Gastroesophageal sphincter (tissue), 4 donors: ENCODE results near the gene CDK14. TPM values are rescaled to one million over a fixed set of nuclear protein-coding genes. Genes with fewer than 3 reads are reported as not detected.
"Not testable (repeated sequence)": the region's sequence is repeated elsewhere in the genome, so short reads cannot be mapped to it uniquely, and the experiment has no call there.

Experiments used
- ATAC-seq: fragments of 150-250 bp; one replicate; pipeline ENCODE4 v1.9.1; 2016; ENCODE audit warnings: mild to moderate bottlenecking, moderate library complexity
- H3K27ac ChIP-seq, 4 donors: fragments of 200-600 bp; sonication (generic) in 3 of 4; 1 replicate in 3 of 4; 2 replicates in 1 of 4; pipeline ENCODE4 v1.5.1; 2016 to 2019
- H3K27me3 ChIP-seq: fragments of 200-600 bp; sonication (generic); one replicate; pipeline ENCODE4 v1.5.1; 2019
- H3K36me3 ChIP-seq, 2 donors: fragments of 200-600 bp; sonication (generic); one replicate each; pipeline ENCODE4 v1.5.1; 2019; ENCODE audit warnings: control low read depth in 1 of 2
- H3K4me1 ChIP-seq, 3 donors: fragments of 200-600 bp; sonication (generic); 1 replicate in 2 of 3; 2 replicates in 1 of 3; pipeline ENCODE4 v1.5.1; 2016 to 2019; ENCODE audit warnings: control low read depth in 2 of 3
- H3K4me3 ChIP-seq, 2 donors: fragments of 200-600 bp; sonication (generic); one replicate each; pipeline ENCODE4 v1.5.1; 2019; ENCODE audit warnings: mild to moderate bottlenecking in 1 of 2, moderate library complexity in 1 of 2
- H3K9me3 ChIP-seq, 3 donors: fragments of 200-600 bp; sonication (generic); one replicate each; pipeline ENCODE4 v1.5.1; 2017 to 2019; ENCODE audit warnings: control low read depth in 2 of 3
- CTCF ChIP-seq, 4 experiments: fragments of 200-600 bp in 2 of 4; fragments of 450-650 bp in 2 of 4; sonication (generic) in 1 of 4; IDR thresholded peaks; one replicate each; pipeline ENCODE4 v1.5.1; 2017 to 2019; ENCODE audit warnings: antibody characterized with exemption in 4 of 4, mild to moderate bottlenecking in 2 of 4, moderate library complexity in 2 of 4
- EP300 ChIP-seq: sonication (generic); formaldehyde crosslinking; IDR thresholded peaks from one replicate; pipeline ENCODE4 v1.6.1; 2017; ENCODE audit warnings: antibody characterized with exemption, mild to moderate bottlenecking
- POLR2A ChIP-seq, 2 donors: fragments of 450-650 bp; IDR thresholded peaks; one replicate each; pipeline ENCODE4 v1.6.1; 2017; ENCODE audit warnings: antibody characterized with exemption in 2 of 2, mild to moderate bottlenecking in 2 of 2, moderate library complexity in 1 of 2
- POLR2AphosphoS5 ChIP-seq: sonication (generic); formaldehyde crosslinking; IDR thresholded peaks from one replicate; pipeline ENCODE4 v1.6.1; 2017; ENCODE audit warnings: antibody characterized with exemption
- WGBS, 2 donors: methylation state at CpG; one replicate each; pipeline ENCODE4 v1.1.5; 2018; ENCODE audit warnings: low coverage in 1 of 2; 5-methylcytosine and 5-hydroxymethylcytosine counted together
- total RNA-seq, 4 donors: library from RNA; depleted of rRNA; stranded (reverse); fragments of >200 nt; gene quantifications; one replicate each; pipeline ENCODE4 v1.1.0, GENCODE V29; 2016

The CDK14 gene
- total RNA-seq, 4 donors from 2014 or later, result 14.8 to 28.7 (median 18.4) TPM

GRCh38 chr7:90917539-90917938 is 321.4 kb downstream of the CDK14 start:
- H3K4me1 ChIP-seq, result no peaks in the 10 kb centered on the region
- 92 to 97% methylated on average over 4 of the region's 4 CpGs for WGBS, 2 donors

GRCh38 chr7:90918303-90918702 is 322.2 kb downstream of the CDK14 start:
- H3K27me3 ChIP-seq, result no peaks in the 10 kb centered on the region
- no peaks in the 10 kb centered on the region for H3K9me3 ChIP-seq
- WGBS, 2 donors, result 43 to 58% methylated on average over 3 of the region's 3 CpGs
- H3K4me3 ChIP-seq, result no peak overlapping the region
- H3K36me3 ChIP-seq, result no peaks in the 10 kb centered on the region
- ATAC-seq, result no peak
- TF ChIP-seq EP300 (no peak), POLR2A (IDR thresholded peaks at IDR 0.05) (no peak), CTCF (IDR thresholded peaks at IDR 0.05) (no peak), POLR2AphosphoS5 (no peak)
- no peak overlapping the region for H3K27ac ChIP-seq
- no peaks in the 10 kb centered on the region for H3K4me1 ChIP-seq

More at GRCh38 chr7:90917539-90917938, 321.4 kb downstream of the CDK14 start:
- Histone ChIP-seq H3K4me3 (no peak overlapping the region), H3K27ac (no peak overlapping the region), H3K9me3 (no peaks in the 10 kb centered on the region), H3K36me3 (no peaks in the 10 kb centered on the region), H3K27me3 (no peaks in the 10 kb centered on the region)
- ATAC-seq, result no peak
- no peak for TF ChIP-seq CTCF (IDR thresholded peaks at IDR 0.05)
- TF ChIP-seq POLR2A (IDR thresholded peaks at IDR 0.05), result no peak
- no peak for TF ChIP-seq POLR2AphosphoS5
- TF ChIP-seq EP300, result no peak

- no peak for TF ChIP-seq CTCF (IDR thresholded peaks at IDR 0.05)
- no peak for TF ChIP-seq EP300
- no peak for TF ChIP-seq POLR2AphosphoS5
- TF ChIP-seq POLR2A (IDR thresholded peaks at IDR 0.05), result no peak
- Histone ChIP-seq H3K9me3 (no peaks in the 10 kb centered on the region), H3K27me3 (no peaks in the 10 kb centered on the region), H3K27ac (no peak overlapping the region), H3K4me1 (no peaks in the 10 kb centered on the region), H3K36me3 (no peaks in the 10 kb centered on the region), H3K4me3 (no peak overlapping the region)
- ATAC-seq, result no peak
- WGBS, 2 donors, result 100% methylated on average over 2 of the region's 2 CpGs
These were observed 323.7 kb downstream of the CDK14 start for GRCh38 chr7:90919816-90920215.

GRCh38 chr7:90920336-90920735 is 324.2 kb downstream of the CDK14 start:
- no peaks in the 10 kb centered on the region for H3K4me1 ChIP-seq
- no peaks in the 10 kb centered on the region for H3K36me3 ChIP-seq
- no peak overlapping the region for H3K4me3 ChIP-seq
- H3K9me3 ChIP-seq, result no peaks in the 10 kb centered on the region
- ATAC-seq, result no peak
- H3K27me3 ChIP-seq, result no peaks in the 10 kb centered on the region
- no peak for TF ChIP-seq EP300
- no peak for TF ChIP-seq POLR2A (IDR thresholded peaks at IDR 0.05)
- TF ChIP-seq POLR2AphosphoS5, result no peak
- no peak for TF ChIP-seq CTCF (IDR thresholded peaks at IDR 0.05)
- 44 to 91% methylated on average over 1 of the region's 1 CpG for WGBS, 2 donors
- no peak overlapping the region for H3K27ac ChIP-seq

- no peak for ATAC-seq
- H3K4me1 ChIP-seq, result no peaks in the 10 kb centered on the region
- no peaks in the 10 kb centered on the region for H3K36me3 ChIP-seq
- TF ChIP-seq CTCF (IDR thresholded peaks at IDR 0.05) (no peak), POLR2AphosphoS5 (no peak), EP300 (no peak), POLR2A (IDR thresholded peaks at IDR 0.05) (no peak)
- WGBS, 2 donors, result 95 to 100% methylated on average over 2 of the region's 2 CpGs
- no peaks in the 10 kb centered on the region for H3K27me3 ChIP-seq
- no peak overlapping the region for H3K27ac ChIP-seq
- no peaks in the 10 kb centered on the region for H3K9me3 ChIP-seq
- H3K4me3 ChIP-seq, result no peak overlapping the region
These were observed 327.4 kb downstream of the CDK14 start for GRCh38 chr7:90923541-90923997.

GRCh38 chr7:90928700-90929424 is 332.7 kb downstream of the CDK14 start:
- H3K4me1 ChIP-seq, H3K36me3 ChIP-seq, H3K4me3 ChIP-seq, H3K9me3 ChIP-seq, H3K27me3 ChIP-seq, ATAC-seq, H3K27ac ChIP-seq: not testable (repeated sequence)
- WGBS, 2 donors, result 93 to 100% methylated on average over 1 to 12 of the region's 13 CpGs
